NOMO-1 (cell line): ENCODE measurements around the gene FTO.
A peak's percentile ranks its signal among the peaks of the same experiment; 100 is the strongest.

Experiments
- DNase-seq, 2 experiments: peaks; one replicate each; lab custom pipeline; 2025; ENCODE audit not compliant: unreplicated experiment in 2 of 2; lab: John Stamatoyannopoulos, UW

FTO gene

DNA sequence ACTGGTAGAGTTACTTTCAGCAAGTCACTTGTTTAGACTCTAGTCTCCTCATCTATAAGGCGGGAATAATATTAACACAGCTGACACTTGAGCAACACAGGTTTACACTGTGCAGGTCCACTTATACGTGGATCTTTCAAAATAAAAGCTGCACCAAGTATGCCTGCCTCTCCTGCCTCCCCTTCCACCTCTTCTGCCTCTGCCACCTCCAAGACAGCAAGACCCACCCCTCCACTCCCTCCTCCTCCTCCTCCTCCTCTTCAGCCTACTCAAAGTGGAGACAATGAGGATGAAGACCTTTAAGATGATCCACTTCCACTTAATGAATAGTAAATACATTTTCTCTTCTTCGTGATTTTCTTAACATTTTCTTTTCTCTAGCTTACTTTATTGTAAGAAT is 285.6 kb downstream of the FTO start:
- DNase-seq, result no peak

DNA sequence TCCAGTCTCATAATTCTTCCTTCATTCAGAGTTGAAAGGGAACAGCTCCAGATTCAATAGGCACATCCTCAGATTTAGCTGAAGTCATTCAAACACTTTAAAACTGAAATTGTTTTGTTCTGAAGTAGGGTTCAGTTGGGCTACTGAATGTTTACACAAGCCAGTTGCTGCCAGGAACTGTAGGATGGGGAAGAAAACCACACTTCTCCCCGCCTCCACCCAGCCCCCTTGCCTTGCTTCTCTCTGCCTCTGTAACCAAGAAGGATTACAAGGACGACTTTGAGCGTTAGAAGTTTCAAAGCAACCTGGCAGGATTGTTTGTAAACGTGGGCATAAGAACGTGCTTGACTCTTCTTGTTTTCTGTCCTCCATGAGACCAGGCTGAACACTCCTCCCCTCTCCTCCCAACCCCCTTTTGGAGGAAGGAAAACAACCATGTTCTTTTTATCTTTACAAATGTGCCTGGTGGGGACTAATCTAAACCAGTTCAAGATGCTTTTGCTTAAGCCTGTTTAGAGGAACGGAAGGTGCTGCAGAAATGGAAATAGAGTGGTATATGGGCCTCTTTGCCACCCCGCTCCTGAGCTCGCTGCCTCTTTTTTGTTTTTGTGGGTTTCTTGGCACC is 287.9 kb downstream of the FTO start:
- DNase-seq, result peak in 1 of 2 experiments; percentile 33

DNA sequence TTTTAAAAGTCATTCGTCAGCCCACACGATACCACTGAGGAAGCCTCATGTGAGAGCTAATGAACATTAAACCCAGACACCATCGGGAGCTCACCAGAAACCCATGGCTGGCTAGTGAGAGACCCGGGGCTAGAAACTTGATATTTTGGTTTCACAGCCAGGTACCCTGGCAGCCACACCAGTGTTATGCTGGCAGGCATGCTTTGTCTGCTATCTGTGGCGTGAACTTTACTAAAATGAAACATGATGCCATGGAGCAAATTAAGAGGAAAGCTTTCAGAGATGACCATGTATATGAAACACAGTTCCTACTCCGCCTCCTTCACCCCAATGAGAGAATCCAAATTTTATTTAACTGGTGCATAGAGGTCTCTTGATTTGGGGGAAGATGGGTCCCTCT is 291.4 kb downstream of the FTO start:
- DNase-seq, result no peak

DNA sequence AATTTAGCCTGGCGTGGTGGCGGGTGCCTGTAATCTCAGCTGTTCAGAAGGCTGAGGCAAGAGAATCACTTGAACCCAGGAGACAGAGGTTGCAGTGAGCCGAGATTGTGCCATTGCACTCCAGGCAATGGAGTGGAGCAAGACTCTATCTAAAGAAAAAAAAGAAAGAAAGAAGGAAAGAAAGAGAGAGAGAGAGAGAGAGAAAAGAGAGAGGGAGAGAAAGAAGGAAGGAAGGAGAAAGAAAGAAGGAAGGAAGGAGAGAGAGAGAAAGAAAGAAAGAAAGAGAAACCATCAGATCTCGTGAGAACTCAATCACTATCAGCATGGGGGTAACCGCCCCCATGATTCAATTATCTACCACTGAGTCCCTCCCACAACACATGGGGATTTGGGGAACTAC is 293.0 kb downstream of the FTO start:
- DNase-seq, result no peak

DNA sequence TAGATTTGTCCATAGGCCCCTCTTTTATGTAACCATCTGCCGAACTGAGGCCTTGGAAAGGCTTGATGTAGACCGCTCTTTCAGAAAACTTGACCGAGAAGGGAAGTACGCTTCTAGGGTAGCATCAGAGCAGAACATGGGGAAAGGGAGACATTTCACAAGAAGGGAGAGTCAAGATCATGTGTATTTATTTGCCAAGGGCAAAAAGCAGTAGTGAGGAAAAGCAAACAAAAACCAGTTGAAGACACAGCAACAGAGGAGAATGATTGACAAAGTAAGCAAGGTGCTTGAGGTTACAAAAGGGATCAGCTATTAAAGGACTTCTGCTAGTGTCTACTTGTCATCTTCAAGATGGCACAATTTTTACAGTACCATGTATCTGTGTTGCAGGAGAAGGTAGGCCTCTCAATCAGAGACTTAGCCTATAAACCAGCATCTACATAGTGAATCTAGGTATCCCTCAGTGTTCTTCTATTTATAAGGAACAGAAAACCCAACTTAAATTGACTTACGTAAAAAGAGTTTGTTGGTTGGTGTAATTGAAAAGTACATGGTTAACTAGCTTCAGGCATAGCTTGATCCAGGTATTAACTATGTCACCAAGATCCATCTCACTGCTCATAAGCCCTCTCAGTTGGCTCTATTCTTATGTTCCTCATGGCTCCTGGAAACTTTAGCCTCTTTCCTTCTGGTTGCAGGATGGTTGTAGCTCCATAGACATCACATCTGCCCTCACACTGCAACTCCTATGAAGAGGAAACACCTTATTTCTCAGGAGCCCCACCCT is 294.3 kb downstream of the FTO start:
- no peak for DNase-seq

DNA sequence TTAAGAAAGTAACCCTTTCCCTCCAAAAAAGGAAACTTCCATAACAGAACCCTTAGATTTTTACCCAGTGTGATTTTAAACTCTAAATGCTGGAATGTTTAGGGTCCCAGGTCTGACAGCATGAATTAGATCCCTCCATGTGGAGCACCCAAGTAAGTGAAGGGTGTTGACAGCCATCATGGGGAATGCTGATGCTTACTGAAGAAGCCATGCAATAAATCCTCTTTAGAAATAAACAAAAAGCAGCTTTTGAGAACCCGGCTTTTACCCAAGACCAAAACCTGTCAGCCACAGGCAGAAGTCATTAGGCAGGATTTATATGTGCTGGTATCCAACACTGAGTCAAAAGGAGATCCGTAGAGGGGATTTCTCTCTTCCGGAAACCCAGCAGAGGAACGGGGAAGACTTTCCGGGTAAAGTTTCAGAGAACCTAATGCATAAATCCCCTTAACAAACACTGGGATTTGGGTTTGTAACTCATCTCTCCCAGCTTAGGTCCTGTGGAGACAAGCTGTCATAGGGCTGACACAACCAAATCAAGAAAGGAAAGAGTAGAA is 295.1 kb downstream of the FTO start:
- DNase-seq, result no peak

DNA sequence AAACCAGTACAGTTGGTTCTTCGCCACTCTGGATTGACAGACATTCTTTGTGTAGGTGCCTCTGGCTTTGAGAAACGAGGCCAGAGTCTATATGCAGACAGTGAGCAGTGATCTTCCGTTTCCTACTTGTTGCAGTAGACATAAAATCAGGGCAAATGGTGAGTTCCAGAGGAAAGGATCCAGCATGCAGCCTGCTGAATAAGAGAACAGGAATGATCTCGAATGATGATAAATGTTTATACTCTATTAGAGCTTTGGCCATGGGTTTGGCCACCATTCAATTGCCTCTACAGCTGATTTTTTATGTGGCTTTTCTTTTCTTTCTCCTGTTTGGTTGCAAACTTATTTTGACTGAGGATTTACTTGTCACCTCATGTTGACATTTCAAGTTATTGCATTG is 295.9 kb downstream of the FTO start:
- DNase-seq, result no peak

DNA sequence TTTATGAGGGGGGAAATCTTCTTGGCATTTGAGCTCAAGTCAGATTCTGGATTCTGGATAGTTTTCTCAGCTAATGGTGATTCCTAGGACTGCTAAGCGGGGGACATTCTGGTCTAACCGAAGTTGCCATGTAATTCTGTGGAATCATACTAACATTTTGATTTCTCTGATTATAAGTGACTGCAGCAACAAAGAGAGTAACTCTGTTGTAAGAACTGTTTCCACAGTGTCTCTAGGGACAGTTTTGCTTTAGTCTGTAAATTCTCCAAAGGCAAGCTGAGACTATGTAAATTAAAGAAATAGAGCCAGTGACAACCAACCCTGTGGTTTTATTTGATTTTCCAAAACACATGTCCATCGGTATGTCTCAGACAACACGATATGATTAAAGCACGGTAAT is 296.4 kb downstream of the FTO start:
- no peak for DNase-seq

DNA sequence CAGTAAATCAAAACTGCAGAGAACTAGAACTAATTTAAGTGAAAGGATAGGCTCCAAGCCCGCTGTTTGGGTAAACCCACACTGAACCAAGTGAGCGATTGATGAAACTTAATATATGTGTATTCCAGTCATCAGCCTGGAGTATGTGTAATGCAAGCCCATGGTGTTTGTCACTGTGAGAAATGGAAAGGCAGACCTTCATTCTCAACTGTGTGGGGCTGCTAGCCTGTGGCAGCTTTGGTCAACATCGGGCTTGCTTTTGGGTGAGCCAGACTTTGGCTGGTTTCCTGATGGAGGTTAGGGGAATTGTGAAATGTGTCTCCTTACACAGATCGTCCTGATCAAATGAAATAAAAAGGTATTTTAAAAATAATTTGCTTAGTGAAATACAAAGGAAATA is 302.7 kb downstream of the FTO start:
- DNase-seq, result no peak

DNA sequence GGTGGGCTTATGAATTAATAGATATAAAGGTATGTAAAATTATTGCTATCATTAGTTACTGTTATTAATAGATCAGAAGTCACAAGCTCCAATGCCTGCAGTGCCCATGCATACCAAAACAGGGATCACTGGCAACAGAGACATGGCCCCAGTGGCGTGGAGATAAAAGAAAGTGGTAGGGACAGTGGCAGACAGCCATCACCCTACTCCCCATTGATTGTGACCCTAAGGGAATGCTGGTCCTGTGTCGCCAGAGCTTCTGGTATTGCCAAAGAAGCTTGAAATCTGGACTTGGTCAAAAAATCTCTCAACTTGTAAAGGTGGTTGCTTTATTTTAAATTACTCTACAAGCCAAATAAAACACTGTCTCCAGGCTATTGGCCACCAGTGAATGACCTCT is 303.5 kb downstream of the FTO start:
- DNase-seq, result no peak

DNA sequence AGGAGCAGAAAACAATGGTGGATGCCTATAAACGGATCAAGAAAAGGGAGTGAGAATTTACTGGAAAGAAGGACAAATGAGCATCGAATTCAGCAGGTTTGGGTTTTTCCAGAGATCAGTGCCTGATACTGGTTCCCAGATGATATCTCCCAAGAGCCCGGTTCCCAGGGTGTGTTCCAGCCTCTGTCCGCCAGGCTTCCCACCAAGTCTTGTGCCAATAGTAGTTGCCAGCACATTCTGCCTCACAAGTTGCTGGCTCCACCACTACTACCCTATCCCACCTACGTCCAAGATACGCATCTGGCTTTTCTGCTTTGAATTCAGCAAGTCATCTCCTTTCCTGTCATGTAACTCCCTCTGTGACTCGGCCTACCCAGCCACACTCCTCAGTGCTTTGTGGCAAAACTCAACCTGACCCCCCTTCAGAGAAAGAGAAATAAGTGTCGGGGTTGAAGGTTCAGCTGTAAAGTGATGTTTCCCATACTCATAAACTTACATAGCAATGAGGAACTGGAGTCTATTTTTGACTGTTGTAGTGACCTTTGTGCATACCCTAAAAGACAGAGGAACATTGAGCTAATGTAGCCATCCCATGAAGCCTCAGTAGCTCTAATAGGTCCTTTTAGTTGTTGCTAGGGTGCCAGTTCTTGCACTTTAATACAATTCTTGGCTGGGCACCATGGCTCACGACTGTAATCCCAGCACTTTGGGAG is 305.7 kb downstream of the FTO start:
- DNase-seq, result peak in 1 of 2 experiments; percentile 4

DNA sequence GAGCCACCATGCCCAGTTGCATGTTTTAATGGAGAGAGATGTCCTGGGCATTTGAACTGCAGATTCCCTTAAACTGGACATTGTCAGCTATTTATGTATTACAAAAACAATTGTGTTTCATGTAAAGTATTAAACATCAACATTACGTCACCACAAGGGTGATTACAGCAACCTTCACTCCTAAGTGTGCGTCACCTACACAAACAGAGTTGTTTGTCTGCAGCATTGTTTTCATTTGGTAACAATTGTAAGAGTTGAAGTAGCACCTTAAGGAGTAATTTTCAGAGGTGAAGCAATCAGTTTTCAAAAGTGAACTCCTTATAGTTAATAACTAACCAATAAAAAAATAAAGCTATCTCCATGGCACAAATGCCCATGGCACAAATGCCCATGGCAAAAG is 311.2 kb downstream of the FTO start:
- no peak for DNase-seq

DNA sequence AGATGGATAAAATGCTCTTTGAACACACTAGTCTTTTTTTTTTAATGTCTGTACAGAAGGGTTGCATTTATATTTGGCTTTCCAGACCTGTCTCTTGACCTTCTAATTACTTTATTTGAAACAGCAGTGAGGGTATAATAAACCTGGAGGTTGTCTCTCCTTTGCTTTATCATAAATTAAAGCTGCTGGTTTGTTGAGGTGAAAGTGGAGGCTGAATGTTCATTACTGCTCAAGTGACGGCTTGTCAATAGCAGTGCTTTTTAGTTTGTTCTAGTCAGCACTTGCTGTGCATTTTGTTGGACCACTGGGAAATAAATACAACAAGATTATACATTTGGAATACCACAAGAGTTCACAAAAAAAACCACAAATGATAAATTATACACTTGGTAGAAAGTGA is 318.4 kb downstream of the FTO start:
- DNase-seq, result no peak

DNA sequence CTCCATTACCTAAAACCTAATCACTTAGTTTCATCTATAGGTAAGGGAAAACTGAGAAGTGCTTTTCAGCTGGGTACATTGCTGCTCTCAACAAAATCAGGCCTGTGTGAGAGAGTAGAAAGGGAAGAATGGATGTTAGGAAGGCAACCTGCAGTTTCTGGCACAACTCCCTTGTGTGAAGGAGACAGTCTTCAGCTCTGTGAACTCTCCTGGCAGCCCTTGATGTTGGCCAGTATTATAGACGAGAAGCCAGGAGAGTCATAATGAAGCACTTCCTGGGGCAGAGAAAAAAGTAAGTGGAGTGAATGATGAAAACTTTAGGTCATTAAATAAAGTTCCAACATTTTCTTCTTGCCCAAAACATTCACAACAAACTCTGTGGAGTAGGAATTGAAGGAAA is 322.5 kb downstream of the FTO start:
- DNase-seq, result no peak

DNA sequence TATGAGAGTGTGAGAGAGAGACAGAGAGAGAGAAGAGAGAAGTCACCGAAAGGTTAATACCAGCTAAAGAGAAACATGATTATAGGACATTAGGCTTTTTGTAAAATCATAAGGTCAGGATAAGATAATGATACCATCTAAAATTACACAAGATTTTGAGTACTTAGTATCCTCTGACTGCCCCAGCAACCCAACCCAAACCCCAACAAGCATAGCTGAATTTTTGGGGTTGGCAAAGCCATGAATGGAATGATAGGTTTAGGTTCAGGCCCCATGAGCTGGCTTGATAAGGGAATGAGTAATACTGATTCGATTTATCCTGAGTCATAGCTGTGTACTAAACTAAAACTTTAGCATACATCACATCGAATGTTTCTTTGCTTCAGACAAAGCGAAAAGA is 323.1 kb downstream of the FTO start:
- DNase-seq, result no peak

DNA sequence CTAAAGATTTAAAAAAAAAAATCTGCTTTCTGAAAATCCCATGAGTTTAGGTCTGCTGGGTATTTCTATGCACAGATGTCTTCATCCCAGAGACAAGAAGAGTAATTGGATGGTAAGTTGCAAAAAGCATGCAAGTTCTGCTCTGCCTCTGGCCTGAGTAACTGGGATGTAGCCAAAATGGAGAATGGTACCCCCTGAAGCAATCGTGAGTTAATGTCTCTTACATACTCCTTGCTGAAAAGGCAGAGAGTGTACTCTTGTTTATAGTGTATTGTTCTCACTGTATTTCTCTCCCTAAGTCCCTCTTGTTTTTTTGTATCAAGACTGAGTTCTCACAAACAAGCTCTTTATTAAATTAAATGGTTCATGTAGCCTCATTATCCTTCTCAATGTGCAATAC is 323.6 kb downstream of the FTO start:
- DNase-seq, result no peak

DNA sequence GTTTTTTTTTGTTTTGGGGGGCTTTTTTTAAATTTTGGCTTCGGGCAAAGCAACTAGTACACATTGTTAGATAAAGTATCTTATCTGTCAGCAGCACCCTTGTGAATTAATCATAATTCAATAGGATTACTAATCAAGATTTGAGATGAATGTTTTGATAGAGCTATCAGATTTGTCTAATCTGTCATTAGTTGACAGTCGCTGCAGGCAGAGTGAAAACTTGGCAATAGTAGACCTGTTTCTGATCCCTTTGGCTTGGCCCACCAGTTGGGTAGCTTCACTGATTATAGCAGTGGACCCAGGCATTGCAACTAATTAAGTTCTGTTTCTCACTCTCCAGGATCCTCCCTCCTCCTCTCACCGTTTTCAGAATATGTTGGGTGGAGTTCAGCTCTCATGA is 324.0 kb downstream of the FTO start:
- DNase-seq, result no peak

DNA sequence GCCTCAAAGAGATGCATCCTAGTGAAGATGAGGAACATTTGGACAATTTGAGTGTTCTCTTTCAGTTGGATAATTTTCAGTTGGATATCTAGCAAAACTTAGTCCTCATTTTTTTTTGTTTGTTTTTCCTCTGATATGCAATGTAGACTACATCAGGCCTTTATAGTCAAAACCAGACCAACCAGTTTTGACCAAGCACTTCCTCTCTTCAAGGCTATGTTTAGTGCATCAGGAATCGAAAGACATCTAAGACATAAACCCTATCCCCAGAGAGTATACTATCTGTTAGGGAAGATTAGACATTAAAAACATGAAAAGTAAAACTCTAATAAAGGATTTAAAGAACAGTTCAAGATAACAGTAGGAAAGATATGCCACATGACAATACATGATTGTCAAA is 326.5 kb downstream of the FTO start:
- DNase-seq, result no peak

DNA sequence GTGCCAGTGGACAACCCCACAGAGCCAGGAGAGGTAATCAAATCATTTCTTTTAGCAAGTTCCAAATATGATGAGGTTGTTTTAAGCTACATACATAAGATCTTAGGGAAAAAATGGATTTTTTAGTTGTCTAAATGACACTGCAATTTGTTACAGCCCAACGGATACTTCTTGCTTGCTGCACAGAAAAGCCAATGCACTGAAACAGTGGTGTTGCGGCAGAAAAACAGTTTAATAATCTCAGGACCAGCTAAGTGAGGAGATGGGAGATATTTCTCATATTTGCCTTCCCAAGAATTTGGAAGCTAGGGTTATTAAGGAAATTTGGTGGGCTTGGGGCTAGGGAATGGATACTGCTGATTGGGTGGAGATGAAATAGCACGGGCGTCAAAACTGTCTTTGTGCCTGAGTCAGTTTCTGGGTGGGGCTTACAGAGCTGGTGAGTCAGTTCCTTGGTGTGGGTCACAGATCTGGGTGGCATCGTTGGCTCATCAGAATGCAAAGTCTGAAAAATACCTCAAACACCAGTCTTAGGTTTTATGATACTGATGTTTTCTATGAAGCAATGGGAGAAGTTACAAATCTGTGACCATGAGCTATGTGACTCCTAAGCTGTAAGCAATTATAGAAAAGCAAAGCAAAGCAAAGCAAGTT is 327.3 kb downstream of the FTO start:
- DNase-seq, result no peak

DNA sequence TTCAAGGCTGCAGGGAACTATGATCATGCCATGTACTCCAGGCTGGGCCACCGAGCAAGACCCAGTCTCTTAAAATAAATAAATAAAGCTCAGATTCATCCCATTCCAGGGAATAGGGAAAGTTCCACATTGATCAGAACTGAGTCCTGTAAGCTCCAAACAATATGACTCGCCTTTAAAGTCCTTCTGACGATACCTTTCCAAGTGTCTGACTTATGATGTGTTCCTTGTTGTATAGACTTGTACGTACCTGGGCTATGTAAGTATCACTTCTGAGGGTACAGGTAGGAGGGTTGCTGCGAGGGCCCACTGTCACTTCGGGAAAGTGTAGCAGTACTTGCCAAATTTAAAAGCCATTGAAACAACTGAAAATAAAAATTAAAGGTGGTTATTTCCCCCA is 329.8 kb downstream of the FTO start:
- DNase-seq, result no peak

DNA sequence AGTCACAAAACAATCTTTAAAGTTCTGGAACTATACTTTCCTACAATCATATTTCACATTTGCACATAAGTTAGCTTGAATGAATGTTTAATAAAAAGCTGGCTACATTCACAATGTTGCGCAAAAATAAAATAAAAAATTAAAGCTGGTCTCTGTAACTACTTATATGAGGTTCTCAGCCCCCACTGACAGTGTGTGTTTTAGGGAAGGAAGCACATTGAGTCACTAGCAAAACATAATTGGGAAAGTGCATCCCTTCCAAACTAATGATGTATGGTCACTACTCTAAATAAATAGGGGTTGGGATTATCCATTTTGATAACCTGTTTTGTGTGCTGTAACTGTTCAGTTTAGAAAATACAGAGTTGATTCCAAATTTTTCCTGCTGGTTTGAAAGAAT is 330.7 kb downstream of the FTO start:
- DNase-seq, result peak in 1 of 2 experiments; percentile 49
